HEK293 (cell line): ENCODE data around the gene PUM1.
A peak's percentile ranks its signal among the peaks of the same experiment; 100 is the strongest.

Experiments
- CTCF ChIA-PET: fragments of 350-600 bp; formaldehyde crosslinking; extraction: SDS; loops from one replicate; lab custom pipeline; 2021; ENCODE audit warnings: antibody characterized with exemption; lab: Yijun Ruan, JAX
- POLR2A ChIA-PET: fragments of 300-600 bp; formaldehyde crosslinking; extraction: SDS; loops from one replicate; lab custom pipeline; 2020; ENCODE audit warnings: antibody characterized with exemption, inconsistent platforms; lab: Yijun Ruan, JAX
- H3K27ac ChIP-seq: fragments of 200-500 bp; sonication (Bioruptor generic); 2 replicates; pipeline ENCODE4 v1.5.1; 2014; ENCODE audit warnings: low read depth, low read length, control low read depth, inconsistent platforms; ENCODE audit errors: extremely low read depth
- H3K36me3 ChIP-seq, 2 experiments: fragments of 200-500 bp in 1 of 2; sonication (Bioruptor generic) in 1 of 2; 1 replicate in 1 of 2; 2 replicates in 1 of 2; pipeline ENCODE4 v1.5.1; 2014 to 2017; ENCODE audit warnings: inconsistent platforms in 2 of 2, low read length in 2 of 2; ENCODE audit not compliant: control insufficient read depth in 2 of 2, insufficient read depth in 1 of 2
- H3K4me1 ChIP-seq: fragments of 200-500 bp; sonication (Bioruptor generic); 2 replicates; pipeline ENCODE4 v1.5.1; 2014; ENCODE audit warnings: mild to moderate bottlenecking, low read length, inconsistent platforms; ENCODE audit not compliant: control insufficient read depth, insufficient read depth
- H3K4me3 ChIP-seq: 2 replicates; pipeline ENCODE4 v1.5.1; 2011; ENCODE audit warnings: low read depth, mild to moderate bottlenecking, control low read depth, low read length, moderate library complexity
- H3K9me3 ChIP-seq: fragments of 200-500 bp; sonication (Bioruptor generic); 2 replicates; pipeline ENCODE4 v1.5.1; 2014; ENCODE audit warnings: low read depth, low read length, inconsistent platforms; ENCODE audit not compliant: control insufficient read depth, insufficient read depth
- CTCF ChIP-seq: fragments of 450-650 bp; formaldehyde crosslinking; IDR thresholded peaks from 2 replicates; pipeline ENCODE4 v1.5.1; 2016; ENCODE audit warnings: missing biosample characterization, missing genetic modification characterization
- KLF1 ChIP-seq: fragments of 450-650 bp; formaldehyde crosslinking; IDR thresholded peaks from 2 replicates; pipeline ENCODE4 v1.5.1; 2016; ENCODE audit warnings: missing biosample characterization, missing genetic modification characterization
- KLF16 ChIP-seq: fragments of 450-650 bp; formaldehyde crosslinking; IDR thresholded peaks from 2 replicates; pipeline ENCODE4 v1.5.1; 2017; ENCODE audit warnings: missing biosample characterization, missing genetic modification characterization
- PATZ1 ChIP-seq: fragments of 450-650 bp; formaldehyde crosslinking; IDR thresholded peaks from 2 replicates; pipeline ENCODE4 v1.5.1; 2016; ENCODE audit warnings: missing biosample characterization, missing genetic modification characterization
- SCRT1 ChIP-seq: fragments of 450-650 bp; formaldehyde crosslinking; IDR thresholded peaks from 2 replicates; pipeline ENCODE4 v1.5.1; 2016; ENCODE audit warnings: missing biosample characterization, missing genetic modification characterization, borderline replicate concordance
- SCRT2 ChIP-seq: fragments of 450-650 bp; formaldehyde crosslinking; IDR thresholded peaks from 2 replicates; pipeline ENCODE4 v1.5.1; 2016; ENCODE audit warnings: missing biosample characterization, missing genetic modification characterization
- WT1 ChIP-seq: fragments of 450-650 bp; formaldehyde crosslinking; IDR thresholded peaks from 2 replicates; pipeline ENCODE4 v1.5.1; 2016; ENCODE audit warnings: missing biosample characterization, missing genetic modification characterization
- YY1 ChIP-seq: fragments of 450-650 bp; formaldehyde crosslinking; IDR thresholded peaks from 2 replicates; pipeline ENCODE4 v1.5.1; 2018; ENCODE audit warnings: missing biosample characterization, missing genetic modification characterization
- ZBTB48 ChIP-seq: fragments of 450-650 bp; formaldehyde crosslinking; IDR thresholded peaks from 2 replicates; pipeline ENCODE4 v1.5.1; 2016; ENCODE audit warnings: missing biosample characterization, missing genetic modification characterization
- ZBTB7A ChIP-seq: fragments of 450-650 bp; formaldehyde crosslinking; IDR thresholded peaks from 2 replicates; pipeline ENCODE4 v1.5.1; 2016; ENCODE audit warnings: low read depth, missing biosample characterization, missing genetic modification characterization
- ZFP3 ChIP-seq: fragments of 450-650 bp; formaldehyde crosslinking; IDR thresholded peaks from 2 replicates; pipeline ENCODE4 v1.5.1; 2016; ENCODE audit warnings: low read depth, missing biosample characterization, missing genetic modification characterization
- ZNF112 ChIP-seq: fragments of 450-650 bp; formaldehyde crosslinking; IDR thresholded peaks from 2 replicates; pipeline ENCODE4 v1.5.0; 2017; ENCODE audit warnings: missing biosample characterization, missing genetic modification characterization
- ZNF174 ChIP-seq: fragments of 450-650 bp; formaldehyde crosslinking; IDR thresholded peaks from 2 replicates; pipeline ENCODE4 v1.5.0; 2017; ENCODE audit warnings: missing biosample characterization, mild to moderate bottlenecking, missing genetic modification characterization
- ZNF175 ChIP-seq: fragments of 450-650 bp; formaldehyde crosslinking; IDR thresholded peaks from 2 replicates; pipeline ENCODE4 v1.5.1; 2016; ENCODE audit warnings: missing biosample characterization, missing genetic modification characterization
- ZNF2 ChIP-seq: fragments of 450-650 bp; formaldehyde crosslinking; IDR thresholded peaks from 2 replicates; pipeline ENCODE4 v1.5.1; 2016; ENCODE audit warnings: missing biosample characterization, missing genetic modification characterization
- ZNF211 ChIP-seq: fragments of 450-650 bp; formaldehyde crosslinking; IDR thresholded peaks from 2 replicates; pipeline ENCODE4 v1.5.1; 2016; ENCODE audit warnings: low read depth, missing biosample characterization, missing genetic modification characterization
- ZNF391 ChIP-seq: fragments of 450-650 bp; formaldehyde crosslinking; IDR thresholded peaks from 2 replicates; pipeline ENCODE4 v1.5.1; 2016; ENCODE audit warnings: low read depth, missing biosample characterization, missing genetic modification characterization, borderline replicate concordance
- ZNF473 ChIP-seq: fragments of 450-650 bp; formaldehyde crosslinking; IDR thresholded peaks from 2 replicates; pipeline ENCODE4 v1.5.1; 2017; ENCODE audit warnings: missing biosample characterization, missing genetic modification characterization
- ZNF600 ChIP-seq: fragments of 450-650 bp; formaldehyde crosslinking; IDR thresholded peaks from 2 replicates; pipeline ENCODE4 v1.5.1; 2016; ENCODE audit warnings: missing biosample characterization, missing genetic modification characterization
- ZNF654 ChIP-seq: fragments of 450-650 bp; formaldehyde crosslinking; IDR thresholded peaks from 2 replicates; pipeline ENCODE4 v1.5.1; 2016; ENCODE audit warnings: low read depth, missing biosample characterization, missing genetic modification characterization
- ZNF747 ChIP-seq: fragments of 450-650 bp; formaldehyde crosslinking; IDR thresholded peaks from 2 replicates; pipeline ENCODE4 v1.5.1; 2016; ENCODE audit warnings: missing biosample characterization, missing genetic modification characterization
- ZSCAN30 ChIP-seq: fragments of 450-650 bp; IDR thresholded peaks from 2 replicates; pipeline ENCODE4 v1.5.1; 2018; ENCODE audit warnings: missing biosample characterization, mild to moderate bottlenecking, missing genetic modification characterization, moderate library complexity
- TF ChIP-seq, protein P1 (sequence below): fragments of 450-650 bp; formaldehyde crosslinking; IDR thresholded peaks from 2 replicates; pipeline ENCODE4 v1.5.1; 2016; ENCODE audit warnings: missing biosample characterization, missing genetic modification characterization

The PUM1 gene

DNA sequence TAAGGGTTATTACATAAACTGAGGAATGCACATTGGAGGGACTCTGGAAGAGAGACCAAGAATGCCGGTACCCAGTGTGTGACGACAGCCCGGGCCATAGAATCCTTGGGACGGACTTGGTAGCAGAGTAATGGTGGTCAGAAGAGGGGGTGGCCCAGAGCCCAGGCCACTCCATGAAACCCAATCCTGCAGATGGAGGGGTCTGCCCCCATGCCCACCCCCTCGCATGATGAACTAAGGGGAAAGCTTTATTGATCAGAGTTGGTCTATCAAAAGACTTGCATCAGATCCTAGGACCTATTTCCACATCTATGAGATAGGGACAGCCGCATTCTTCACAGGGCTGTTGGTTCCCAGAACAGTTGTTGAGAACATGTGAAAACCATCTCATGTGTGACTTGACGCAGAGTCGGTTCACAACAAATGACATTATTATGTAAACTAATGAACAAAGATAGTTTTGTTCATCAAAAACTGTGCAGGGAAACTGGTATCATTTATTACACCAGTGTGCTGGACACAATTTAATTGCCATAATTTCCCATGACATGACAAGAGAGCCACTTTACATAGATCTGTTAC, 135.5 kb downstream of the PUM1 start:
- Histone ChIP-seq H3K4me1 (no peaks in the 10 kb centered on the region), H3K9me3 (no peaks in the 10 kb centered on the region), H3K4me3 (no peak overlapping the region), H3K36me3 (peaks cover 4 to 42% of the 10 kb centered on the region in 2 experiments; a peak in 1 of 3 replicates), H3K27ac (no peak overlapping the region)
- TF ChIP-seq ZNF174 (tag by site-specific recombination) (no peak), ZNF600 (tag by site-specific recombination) (peak; percentile 9; the same call in 1 of the 2 replicates)
- ChIA-PET POLR2A (no interaction called here), CTCF (interaction anchor here (0.5 to 7.5 kb wide), 8 partner anchors 11 to 1539 kb away, joined by 3 to 66 read pairs (median 10); partner anchors contain the start of gene PUM1)

DNA sequence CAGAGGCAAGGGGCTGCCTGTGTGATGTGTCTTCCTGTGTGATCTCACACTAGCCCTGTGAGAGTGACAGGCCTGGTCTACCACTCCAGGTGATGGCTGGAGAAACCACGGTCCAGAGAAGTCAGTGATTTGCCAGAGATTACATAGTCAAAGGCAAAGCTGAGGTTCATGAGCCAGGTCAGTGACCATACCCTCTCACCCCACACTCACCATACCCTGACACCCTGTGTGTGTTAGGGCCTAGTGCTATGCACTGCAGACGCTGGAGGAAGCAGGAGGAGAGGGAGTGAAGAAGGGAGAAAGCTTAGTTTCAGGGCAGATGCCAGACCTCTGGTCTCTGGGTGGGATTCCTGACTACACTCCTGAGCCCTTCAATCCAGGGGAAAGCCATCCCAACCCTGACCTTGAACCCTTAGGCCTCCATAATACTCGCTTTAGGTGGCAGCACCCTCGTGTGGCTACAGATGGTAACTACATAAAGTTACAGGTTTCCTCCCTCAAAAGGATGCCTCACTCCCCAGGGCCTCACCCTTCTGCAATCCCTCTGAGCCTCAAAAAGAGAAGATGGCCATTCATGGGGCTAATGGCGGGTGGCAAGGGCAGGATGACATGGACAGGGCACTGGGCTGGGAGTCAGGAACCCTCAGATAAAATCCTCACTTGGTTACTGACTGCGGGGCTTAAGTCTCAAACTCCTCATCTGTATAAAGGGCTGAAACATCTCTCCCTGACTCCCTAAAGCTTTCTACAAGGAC, 136.2 kb downstream of the PUM1 start:
- POLR2A ChIA-PET, result interaction anchor here (1.0 kb wide), 1 partner anchor 146 kb away, joined by 3 read pairs; no protein-coding TSS in a partner anchor
- TF ChIP-seq PATZ1 (tag by site-specific recombination), result no peak
- peak; percentile 78 for TF ChIP-seq ZNF2
- peak; percentile 79; the same call in 1 of the 2 replicates for TF ChIP-seq CTCF
- peak; percentile 54; the same call in 1 of the 2 replicates for TF ChIP-seq ZBTB48 (tag by site-specific recombination)
- peak; percentile 79 for TF ChIP-seq WT1
- TF ChIP-seq, protein P1, sequence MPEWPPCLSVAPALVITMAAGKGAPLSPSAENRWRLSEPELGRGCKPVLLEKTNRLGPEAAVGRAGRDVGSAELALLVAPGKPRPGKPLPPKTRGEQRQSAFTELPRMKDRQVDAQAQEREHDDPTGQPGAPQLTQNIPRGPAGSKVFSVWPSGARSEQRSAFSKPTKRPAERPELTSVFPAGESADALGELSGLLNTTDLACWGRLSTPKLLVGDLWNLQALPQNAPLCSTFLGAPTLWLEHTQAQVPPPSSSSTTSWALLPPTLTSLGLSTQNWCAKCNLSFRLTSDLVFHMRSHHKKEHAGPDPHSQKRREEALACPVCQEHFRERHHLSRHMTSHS (tag by site-specific recombination), result no peak
- TF ChIP-seq ZNF654 (tag by site-specific recombination), result peak; percentile 71
- 0 out of 2 replicates have a peak, but pooled peaks have one; percentile 49 for TF ChIP-seq SCRT1 (tag by site-specific recombination)
- peak; percentile 12; the same call in 1 of the 2 replicates for TF ChIP-seq YY1 (tag by site-specific recombination)
- TF ChIP-seq KLF1 (tag by site-specific recombination), result 0 out of 2 replicates have a peak, but pooled peaks have one; percentile 6
- peak; percentile 30; the same call in 1 of the 2 replicates for TF ChIP-seq ZNF600 (tag by site-specific recombination)
- peak; percentile 73 for TF ChIP-seq SCRT2 (tag by site-specific recombination)
- TF ChIP-seq ZSCAN30 (tag by site-specific recombination), result no peak
- H3K27ac ChIP-seq, result no peak overlapping the region

GRCh38 chr1:30928789-30929134, 136.8 kb downstream of the PUM1 start:
- ChIA-PET POLR2A (interaction anchor here (1.0 kb wide), 1 partner anchor 146 kb away, joined by 3 read pairs; no protein-coding TSS in a partner anchor), CTCF (interaction anchor here (0.6 to 7.5 kb wide), 28 partner anchors 9 to 983 kb away, joined by 3 to 66 read pairs (median 4); no protein-coding TSS in a partner anchor)
- Histone ChIP-seq H3K36me3 (peaks cover 0 to 30% of the 10 kb centered on the region in 2 experiments; a peak in 1 of 3 replicates), H3K9me3 (no peaks in the 10 kb centered on the region), H3K4me3 (no peak overlapping the region), H3K4me1 (no peaks in the 10 kb centered on the region), H3K27ac (no peak overlapping the region)
- TF ChIP-seq ZBTB7A (tag by site-specific recombination), result no peak
- TF ChIP-seq ZNF175 (tag by site-specific recombination), result no peak
- no peak for TF ChIP-seq ZNF473
- TF ChIP-seq KLF16 (tag by site-specific recombination), result no peak
- no peak for TF ChIP-seq ZNF112 (tag by site-specific recombination)
- no peak for TF ChIP-seq ZNF747 (tag by site-specific recombination)
- no peak for TF ChIP-seq ZFP3
- TF ChIP-seq, protein P1 (tag by site-specific recombination), result no peak
- no peak for TF ChIP-seq ZNF391 (tag by site-specific recombination)
- TF ChIP-seq ZNF211 (tag by site-specific recombination), result no peak

More for the DNA sequence above, 136.2 kb downstream of the PUM1 start:
- CTCF ChIA-PET, result interaction anchor here (0.5 to 7.5 kb wide), 28 partner anchors 10 to 1539 kb away, joined by 3 to 66 read pairs (median 4); partner anchors contain the start of gene PUM1
- no peaks in the 10 kb centered on the region for H3K9me3 ChIP-seq
- no peaks in the 10 kb centered on the region for H3K4me1 ChIP-seq
- no peak overlapping the region for H3K4me3 ChIP-seq
- peaks cover 0 to 35% of the 10 kb centered on the region in 2 experiments; a peak in 1 of 3 replicates for H3K36me3 ChIP-seq
